Measurements from ENCODE around the gene MEGF11. TPM values are rescaled to one million over a fixed set of nuclear protein-coding genes. Genes with fewer than 3 reads are reported as not detected.

The MEGF11 gene
- total RNA-seq, 4 donors from 2014 or later: 0.76 TPM; not detected in 3

DNA sequence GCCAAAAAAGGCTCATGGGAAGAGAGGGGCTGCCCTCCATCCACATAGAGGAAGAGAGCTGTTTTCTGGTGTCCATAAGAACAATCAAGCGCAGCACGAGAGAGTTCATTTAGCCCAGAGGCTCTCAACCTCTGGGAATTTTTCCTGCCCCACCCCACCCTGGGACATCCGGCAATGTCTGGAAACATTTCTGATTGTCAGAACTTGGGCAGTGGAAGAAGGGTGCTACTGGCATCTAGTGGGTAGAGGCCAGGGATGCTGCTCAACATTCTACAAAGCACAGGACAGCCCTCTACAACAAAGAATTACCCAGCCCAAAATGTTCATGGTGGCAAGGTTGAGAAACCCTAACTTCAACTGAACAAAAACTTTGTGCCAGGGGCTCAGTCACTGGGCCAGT lies 291.4 kb downstream of the MEGF11 start:
- peak in 1 of 2 donors; percentile 19 for DNase-seq
- Histone ChIP-seq H3K36me3 (no peaks in the 10 kb centered on the region), H3K4me3 (no peak overlapping the region), H3K4me1 (no peaks in the 10 kb centered on the region), H3K27ac (no peak overlapping the region), H3K27me3 (no peaks in the 10 kb centered on the region), H3K9me3 (no peaks in the 10 kb centered on the region)
- intact Hi-C loops (cut with DNase I; ENCODE audit: low total_unique reads): no loop called here
- TF ChIP-seq POLR2A (IDR thresholded peaks at IDR 0.05): no peak
- TF ChIP-seq, protein P1, sequence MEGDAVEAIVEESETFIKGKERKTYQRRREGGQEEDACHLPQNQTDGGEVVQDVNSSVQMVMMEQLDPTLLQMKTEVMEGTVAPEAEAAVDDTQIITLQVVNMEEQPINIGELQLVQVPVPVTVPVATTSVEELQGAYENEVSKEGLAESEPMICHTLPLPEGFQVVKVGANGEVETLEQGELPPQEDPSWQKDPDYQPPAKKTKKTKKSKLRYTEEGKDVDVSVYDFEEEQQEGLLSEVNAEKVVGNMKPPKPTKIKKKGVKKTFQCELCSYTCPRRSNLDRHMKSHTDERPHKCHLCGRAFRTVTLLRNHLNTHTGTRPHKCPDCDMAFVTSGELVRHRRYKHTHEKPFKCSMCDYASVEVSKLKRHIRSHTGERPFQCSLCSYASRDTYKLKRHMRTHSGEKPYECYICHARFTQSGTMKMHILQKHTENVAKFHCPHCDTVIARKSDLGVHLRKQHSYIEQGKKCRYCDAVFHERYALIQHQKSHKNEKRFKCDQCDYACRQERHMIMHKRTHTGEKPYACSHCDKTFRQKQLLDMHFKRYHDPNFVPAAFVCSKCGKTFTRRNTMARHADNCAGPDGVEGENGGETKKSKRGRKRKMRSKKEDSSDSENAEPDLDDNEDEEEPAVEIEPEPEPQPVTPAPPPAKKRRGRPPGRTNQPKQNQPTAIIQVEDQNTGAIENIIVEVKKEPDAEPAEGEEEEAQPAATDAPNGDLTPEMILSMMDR (IDR thresholded peaks at IDR 0.05): peak in 1 of 4 experiments; percentile 19

DNA sequence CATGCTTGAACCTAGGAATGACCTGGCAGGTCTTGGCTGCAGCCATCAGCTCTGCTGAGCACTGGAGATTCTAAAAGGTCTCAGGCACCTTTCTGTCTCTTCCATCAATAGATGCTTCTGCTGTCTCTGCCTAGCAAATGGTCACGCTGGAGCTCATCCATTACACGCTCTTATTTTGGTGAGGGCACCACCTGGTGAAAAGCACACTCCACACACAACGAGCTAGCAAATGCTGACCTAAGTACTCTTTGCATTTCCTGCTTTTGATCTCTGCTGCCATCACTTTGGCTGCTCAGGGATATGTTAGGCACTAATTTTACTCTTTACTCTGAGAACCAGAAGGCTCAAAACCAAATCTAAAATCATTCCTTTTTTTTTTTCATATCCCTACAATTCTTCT lies 293.0 kb downstream of the MEGF11 start:
- H3K27ac ChIP-seq: no peak overlapping the region
- no peak overlapping the region for H3K4me3 ChIP-seq
- no peaks in the 10 kb centered on the region for H3K36me3 ChIP-seq
- TF ChIP-seq, protein P1 (IDR thresholded peaks at IDR 0.05): no peak
- TF ChIP-seq POLR2A (IDR thresholded peaks at IDR 0.05): no peak
- DNase-seq: no peak
- intact Hi-C loops (cut with DNase I; ENCODE audit: low total_unique reads): no loop called here
- H3K4me1 ChIP-seq: no peaks in the 10 kb centered on the region
- no peaks in the 10 kb centered on the region for H3K27me3 ChIP-seq
- no peaks in the 10 kb centered on the region for H3K9me3 ChIP-seq

GRCh38 chr15:65958835-65959234 lies 294.7 kb downstream of the MEGF11 start:
- H3K27ac ChIP-seq: no peak overlapping the region
- intact Hi-C loops (cut with DNase I; ENCODE audit: low total_unique reads): no loop called here
- no peaks in the 10 kb centered on the region for H3K4me1 ChIP-seq
- H3K27me3 ChIP-seq: no peaks in the 10 kb centered on the region
- DNase-seq: no peak
- no peak for TF ChIP-seq POLR2A (IDR thresholded peaks at IDR 0.05)
- TF ChIP-seq, protein P1 (IDR thresholded peaks at IDR 0.05): no peak
- H3K9me3 ChIP-seq: no peaks in the 10 kb centered on the region
- no peak overlapping the region for H3K4me3 ChIP-seq
- H3K36me3 ChIP-seq: no peaks in the 10 kb centered on the region

- Histone ChIP-seq H3K36me3 (no peaks in the 10 kb centered on the region), H3K4me3 (no peak overlapping the region), H3K9me3 (no peaks in the 10 kb centered on the region), H3K4me1 (no peaks in the 10 kb centered on the region), H3K27ac (no peak overlapping the region), H3K27me3 (no peaks in the 10 kb centered on the region)
- DNase-seq: no peak
- TF ChIP-seq, protein P1 (IDR thresholded peaks at IDR 0.05): no peak
- no peak for TF ChIP-seq POLR2A (IDR thresholded peaks at IDR 0.05)
- intact Hi-C loops (cut with DNase I; ENCODE audit: low total_unique reads): no loop called here
These were observed 296.1 kb downstream of the MEGF11 start for GRCh38 chr15:65957451-65957850.

GRCh38 chr15:65956899-65957298 lies 296.7 kb downstream of the MEGF11 start:
- TF ChIP-seq POLR2A (IDR thresholded peaks at IDR 0.05): no peak
- TF ChIP-seq, protein P1 (IDR thresholded peaks at IDR 0.05): no peak
- DNase-seq: no peak
- intact Hi-C loops (cut with DNase I; ENCODE audit: low total_unique reads): no loop called here
- Histone ChIP-seq H3K4me1 (no peaks in the 10 kb centered on the region), H3K4me3 (no peak overlapping the region), H3K36me3 (no peaks in the 10 kb centered on the region), H3K27me3 (no peaks in the 10 kb centered on the region), H3K9me3 (no peaks in the 10 kb centered on the region), H3K27ac (no peak overlapping the region)

Measured in uterus (tissue), 4 donors.